Left lobe of liver (tissue), 2 donors: ENCODE results near the gene MAGEA2B. TPM values are rescaled to one million over a fixed set of nuclear protein-coding genes. Genes with fewer than 3 reads are reported as not detected.
"Not testable (repeated sequence)": the region's sequence is repeated elsewhere in the genome, so short reads cannot be mapped to it uniquely, and the experiment has no call there.

Experiments used
- ATAC-seq: fragments of 200-7000 bp; cut with Tn5 transposase; one replicate; pipeline ENCODE4 v1.9.1; 2020; ENCODE audit warnings: mild to moderate bottlenecking, moderate library complexity
- DNase-seq: peaks from one replicate; pipeline ENCODE4 v3.0.0-alpha.2; 2020; ENCODE audit warnings: low spot score
- total RNA-seq: library from RNA; stranded (reverse); gene quantifications from one replicate; pipeline ENCODE4 v1.2.1, GENCODE V29; 2021
- donor health status: DM: no; HTN: no; CAD: no; lungs with moderate emphysema.
- donor health status: DM: no; HTN: yes; CAD: no.

MAGEA2B gene
- not detected for total RNA-seq

DNA sequence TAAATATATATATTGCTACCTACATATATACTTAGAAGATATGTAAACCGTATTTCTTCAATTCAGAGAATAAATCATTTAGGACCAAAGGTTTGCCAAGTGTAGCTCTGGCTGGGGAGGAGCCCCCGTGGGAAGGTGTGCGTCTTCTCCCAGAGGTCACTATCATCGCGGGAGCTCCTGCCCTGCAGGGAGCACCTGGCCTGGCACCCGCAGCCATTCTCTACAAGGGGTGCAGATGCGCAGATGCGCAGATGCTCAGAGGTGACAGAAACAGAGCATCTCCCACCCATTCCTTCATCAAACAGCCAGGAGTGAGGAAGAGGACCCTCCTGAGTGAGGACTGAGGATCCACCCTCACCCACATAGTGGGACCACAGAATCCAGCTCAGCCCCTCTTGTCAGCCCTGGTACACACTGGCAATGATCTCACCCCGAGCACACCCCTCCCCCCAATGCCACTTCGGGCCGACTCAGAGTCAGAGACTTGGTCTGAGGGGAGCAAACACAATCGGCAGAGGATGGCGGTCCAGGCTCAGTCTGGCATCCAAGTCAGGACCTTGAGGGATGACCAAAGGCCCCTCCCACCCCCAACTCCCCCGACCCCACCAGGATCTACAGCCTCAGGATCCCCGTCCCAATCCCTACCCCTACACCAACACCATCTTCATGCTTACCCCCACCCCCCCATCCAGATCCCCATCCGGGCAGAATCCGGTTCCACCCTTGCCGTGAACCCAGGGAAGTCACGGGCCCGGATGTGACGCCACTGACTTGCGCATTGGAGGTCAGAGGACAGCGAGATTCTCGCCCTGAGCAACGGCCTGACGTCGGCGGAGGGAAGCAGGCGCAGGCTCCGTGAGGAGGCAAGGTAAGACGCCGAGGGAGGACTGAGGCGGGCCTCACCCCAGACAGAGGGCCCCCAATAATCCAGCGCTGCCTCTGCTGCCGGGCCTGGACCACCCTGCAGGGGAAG is at the start of gene MAGEA2B:
MAGEA2B (plus strand) TSS at position 814 of the 973 bp plus-strand sequence. CDS start 2,479 bp downstream, outside the sequence.
- not testable (repeated sequence) for ATAC-seq

DNA sequence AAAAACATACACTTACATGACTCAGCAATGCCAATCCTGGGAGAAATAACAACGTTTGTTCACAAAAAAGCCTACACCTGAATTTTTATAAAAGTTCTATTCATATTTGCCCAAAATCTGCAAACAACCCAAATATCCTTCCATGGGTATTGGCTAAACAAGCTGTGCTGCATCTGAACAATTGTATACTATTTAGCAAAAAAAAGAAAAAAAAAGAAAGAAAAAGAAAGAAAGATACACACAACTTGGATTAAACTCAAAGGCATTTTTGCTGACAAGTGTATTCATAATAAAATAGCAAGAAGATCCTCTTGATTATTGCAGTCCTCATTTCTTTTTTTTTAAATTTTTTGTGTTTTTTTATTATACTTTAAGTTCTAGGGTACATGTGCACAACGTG is 40.3 kb upstream of the MAGEA2B start:
- no peak for ATAC-seq
- DNase-seq = no peak

More for the DNA sequence above, at the start of gene MAGEA2B:
- DNase-seq = not testable (repeated sequence)

DNA sequence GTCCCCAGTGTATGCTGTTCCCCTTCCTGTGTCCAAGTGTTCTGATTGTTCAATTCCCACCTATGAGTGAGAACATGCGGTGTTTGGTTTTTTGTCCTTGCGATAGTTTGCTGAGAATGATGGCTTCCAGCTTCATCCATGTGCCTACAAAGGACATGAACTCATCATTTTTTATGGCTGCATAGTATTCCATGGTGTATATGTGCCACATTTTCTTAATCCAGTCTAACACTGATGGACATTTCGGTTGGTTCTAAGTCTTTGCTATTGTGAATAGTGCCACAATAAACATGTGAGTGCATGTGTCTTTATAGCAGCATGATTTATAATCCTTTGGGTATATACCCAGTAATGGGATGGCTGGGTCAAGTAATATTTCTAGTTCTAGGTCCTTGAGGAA is 39.8 kb upstream of the MAGEA2B start:
- not testable (repeated sequence) for ATAC-seq, DNase-seq

DNA sequence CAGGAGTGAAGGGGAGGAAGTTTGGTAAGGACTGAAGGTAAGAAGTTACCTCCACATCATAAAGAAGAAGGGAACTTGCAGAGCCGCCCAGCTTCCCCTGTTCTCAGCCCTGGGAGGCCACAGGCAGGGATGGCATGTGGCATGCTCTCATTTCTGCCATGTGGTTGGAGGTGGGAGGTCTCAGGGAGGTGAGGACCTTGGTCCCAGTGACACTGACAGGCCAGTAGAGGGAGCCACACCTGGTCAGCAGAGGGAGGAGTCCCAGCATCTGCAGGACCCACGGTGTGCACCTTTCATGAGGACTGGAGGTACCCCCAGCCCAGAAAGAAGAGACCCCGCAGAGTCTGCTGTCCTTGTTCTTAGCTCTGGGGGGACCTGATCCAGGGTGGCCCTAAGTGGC is 33.4 kb upstream of the MAGEA2B start:
- DNase-seq = not testable (repeated sequence)
- peak; percentile 86 for ATAC-seq

- DNase-seq = not testable (repeated sequence)
These were observed 16.2 kb upstream of the MAGEA2B start, which contains the start of gene MAGEA3 for GRCh38 chrX:152697952-152698931. TSS of gene MAGEA3 (plus strand) at chrX:152698794. CDS start at chrX:152700833, 2,039 bp downstream.

GRCh38 chrX:152700390-152700789 is 14.0 kb upstream of the MAGEA2B start:
- not testable (repeated sequence) for DNase-seq, ATAC-seq

More at GRCh38 chrX:152697952-152698931, 16.2 kb upstream of the MAGEA2B start, which contains the start of gene MAGEA3:
- ATAC-seq = not testable (repeated sequence)

DNA sequence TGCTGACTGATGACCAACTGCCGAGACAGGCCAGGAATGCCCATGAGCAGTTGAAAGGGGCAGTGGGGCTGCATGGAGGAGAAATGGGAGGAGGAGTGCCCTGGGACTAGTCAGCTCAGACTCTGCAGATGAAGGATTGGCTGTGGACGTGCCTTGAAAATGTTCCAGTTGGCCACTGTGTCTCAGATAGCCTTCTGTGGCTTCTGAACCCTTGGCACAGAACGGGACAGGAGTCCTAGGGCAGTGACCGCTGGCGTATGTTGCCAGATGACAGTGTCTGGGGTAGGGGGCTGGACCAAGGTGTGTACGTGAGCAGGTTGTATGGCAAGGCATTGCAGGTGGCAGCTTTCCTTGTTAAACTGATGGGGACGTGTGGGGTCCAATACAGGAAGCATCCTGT is 7.9 kb upstream of the MAGEA2B start:
- peak; percentile 99 for ATAC-seq
- DNase-seq = not testable (repeated sequence)

- not testable (repeated sequence) for DNase-seq, ATAC-seq
These were observed 5.3 kb upstream of the MAGEA2B start, which contains the start of gene CSAG2 for GRCh38 chrX:152709173-152709572. TSS of gene CSAG2 (minus strand) at chrX:152709273. CDS start at chrX:152709112, 161 bp downstream.

GRCh38 chrX:152713195-152713594 is 1.2 kb upstream of the MAGEA2B start:
- not testable (repeated sequence) for ATAC-seq, DNase-seq

DNA sequence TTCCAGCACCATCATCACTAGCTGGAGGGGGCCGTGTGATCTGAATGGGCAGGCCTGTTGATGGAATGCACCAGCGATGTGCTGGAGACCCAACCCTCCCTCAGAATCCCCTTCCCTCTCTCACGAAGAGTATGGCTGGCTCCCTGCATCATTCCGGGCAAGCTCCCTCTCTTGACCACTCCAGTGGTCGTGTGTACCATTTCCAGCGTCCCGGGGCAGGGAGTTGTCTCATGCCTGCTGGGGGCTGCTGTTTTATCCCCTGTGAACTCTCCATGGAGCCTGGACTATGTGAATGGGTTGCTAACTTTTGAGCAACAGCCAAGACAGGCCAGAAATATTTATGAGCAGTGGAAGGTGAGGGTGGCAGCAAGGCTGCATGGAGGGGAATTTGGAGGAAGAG is 11.0 kb downstream of the MAGEA2B start:
- DNase-seq = no peak
- ATAC-seq = no peak

- DNase-seq (no peak), ATAC-seq (no peak)
These were observed 19.0 kb downstream of the MAGEA2B start, which contains the start of the genes CSAG1 and MAGEA12 for GRCh38 chrX:152733261-152733975. TSS of gene CSAG1 (minus strand) at chrX:152733721. CDS start at chrX:152732460, 1,261 bp downstream. TSS of gene MAGEA12 (plus strand) at chrX:152733757. CDS start at chrX:152736162, 2,405 bp downstream.

GRCh38 chrX:152734143-152734858 is 19.9 kb downstream of the MAGEA2B start:
- DNase-seq, ATAC-seq: not testable (repeated sequence)

DNA sequence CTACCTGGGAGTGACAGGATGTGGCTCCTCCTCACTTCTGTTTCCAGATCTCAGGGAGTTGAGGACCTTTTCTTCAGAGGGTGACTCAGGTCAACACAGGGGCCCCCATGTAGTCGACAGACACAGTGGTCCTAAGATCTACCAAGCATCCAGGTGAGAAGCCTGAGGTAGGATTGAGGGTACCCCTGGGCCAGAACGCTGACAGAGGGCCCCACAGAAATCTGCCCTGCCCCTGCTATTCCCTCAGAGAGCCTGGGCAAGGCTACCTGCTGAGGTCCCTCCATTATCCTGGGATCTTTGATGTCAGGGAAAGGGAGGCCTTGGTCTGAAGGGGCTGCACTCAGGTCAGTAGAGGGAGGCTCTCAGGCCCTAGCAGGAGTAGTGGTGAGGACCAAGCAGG is 20.7 kb downstream of the MAGEA2B start:
- DNase-seq (no peak), ATAC-seq (no peak)

DNA sequence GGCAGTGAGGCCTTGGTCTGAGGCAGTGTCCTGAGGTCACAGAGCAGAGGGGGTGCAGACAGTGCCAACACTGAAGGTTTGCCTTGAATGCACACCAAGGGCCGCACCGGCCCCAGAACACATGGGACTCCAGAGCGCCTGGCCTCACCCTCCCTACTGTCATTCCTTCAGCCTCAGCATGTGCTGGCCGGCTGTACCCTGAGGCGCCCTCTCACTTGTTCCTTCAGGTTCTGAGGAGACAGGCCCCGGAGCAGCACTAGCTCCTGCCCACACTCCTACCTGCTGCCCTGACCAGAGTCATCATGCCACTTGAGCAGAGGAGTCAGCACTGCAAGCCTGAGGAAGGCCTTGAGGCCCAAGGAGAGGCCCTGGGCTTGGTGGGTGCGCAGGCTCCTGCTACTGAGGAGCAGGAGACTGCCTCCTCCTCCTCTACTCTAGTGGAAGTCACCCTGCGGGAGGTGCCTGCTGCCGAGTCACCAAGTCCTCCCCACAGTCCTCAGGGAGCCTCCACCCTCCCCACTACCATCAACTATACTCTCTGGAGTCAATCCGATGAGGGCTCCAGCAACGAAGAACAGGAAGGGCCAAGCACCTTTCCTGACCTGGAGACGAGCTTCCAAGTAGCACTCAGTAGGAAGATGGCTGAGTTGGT is 21.6 kb downstream of the MAGEA2B start:
- no peak for DNase-seq

DNA sequence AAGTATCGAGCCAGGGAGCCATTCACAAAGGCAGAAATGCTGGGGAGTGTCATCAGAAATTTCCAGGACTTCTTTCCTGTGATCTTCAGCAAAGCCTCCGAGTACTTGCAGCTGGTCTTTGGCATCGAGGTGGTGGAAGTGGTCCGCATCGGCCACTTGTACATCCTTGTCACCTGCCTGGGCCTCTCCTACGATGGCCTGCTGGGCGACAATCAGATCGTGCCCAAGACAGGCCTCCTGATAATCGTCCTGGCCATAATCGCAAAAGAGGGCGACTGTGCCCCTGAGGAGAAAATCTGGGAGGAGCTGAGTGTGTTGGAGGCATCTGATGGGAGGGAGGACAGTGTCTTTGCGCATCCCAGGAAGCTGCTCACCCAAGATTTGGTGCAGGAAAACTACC is 22.1 kb downstream of the MAGEA2B start:
- ATAC-seq, DNase-seq: not testable (repeated sequence)

More for the DNA sequence above, 21.6 kb downstream of the MAGEA2B start:
- no peak for ATAC-seq

- no peak for ATAC-seq
- DNase-seq = no peak
These were observed 24.1 kb downstream of the MAGEA2B start for GRCh38 chrX:152738560-152738959.

GRCh38 chrX:152753686-152754650 is 39.5 kb downstream of the MAGEA2B start, which contains the start of gene MAGEA2:
TSS of gene MAGEA2 (minus strand) at chrX:152753842. CDS start at chrX:152751363, 2,479 bp downstream.
- ATAC-seq, DNase-seq: not testable (repeated sequence)
